Right lobe of liver (tissue), 6 donors: Measurements from ENCODE around the gene TTLL3. TPM values are rescaled to one million over a fixed set of nuclear protein-coding genes. Genes with fewer than 3 reads are reported as not detected.
A peak's percentile ranks its signal among the peaks of the same experiment; 100 is the strongest.

Experiments used
- ATAC-seq, 4 donors: fragments of 200-7000 bp; cut with Tn5 transposase; one replicate each; pipeline ENCODE4 v1.9.1; 2020; ENCODE audit warnings: mild to moderate bottlenecking in 4 of 4, moderate library complexity in 4 of 4
- DNase-seq, 3 donors: peaks; one replicate each; pipeline ENCODE4 v3.0.0-alpha.2; 2020
- H3K27ac ChIP-seq, 3 donors: fragments of 200-600 bp; one replicate each; pipeline ENCODE4 v1.8.0; 2022
- H3K27me3 ChIP-seq, 2 donors: fragments of 200-600 bp; one replicate each; pipeline ENCODE4 v1.8.0; 2022
- H3K36me3 ChIP-seq, 4 donors: fragments of 200-600 bp; sonication (generic) in 1 of 4; one replicate each; pipeline versions ENCODE4 v1.5.1 to v1.8.0; 2017 to 2022; ENCODE audit warnings: control low read depth in 1 of 4
- H3K4me1 ChIP-seq, 4 donors: fragments of 200-600 bp; sonication (generic) in 1 of 4; one replicate each; pipeline versions ENCODE4 v1.5.1 to v1.8.0; 2017 to 2022; ENCODE audit warnings: control low read depth in 1 of 4
- H3K4me3 ChIP-seq, 3 donors: fragments of 200-600 bp; one replicate each; pipeline ENCODE4 v1.8.0; 2022
- H3K9me3 ChIP-seq, 4 donors: fragments of 200-600 bp; sonication (generic) in 1 of 4; one replicate each; pipeline versions ENCODE4 v1.5.1 to v1.8.0; 2017 to 2022; ENCODE audit warnings: control low read depth in 1 of 4
- CTCF ChIP-seq, 4 donors: fragments of 200-600 bp in 3 of 4; fragments of 450-650 bp in 1 of 4; IDR thresholded peaks; one replicate each; pipeline versions ENCODE4 v1.5.1 to v1.8.0; 2016 to 2022; ENCODE audit warnings: antibody characterized with exemption in 4 of 4, mild to moderate bottlenecking in 2 of 4
- POLR2A ChIP-seq: fragments of 450-650 bp; IDR thresholded peaks from one replicate; pipeline ENCODE4 v1.6.1; 2017; ENCODE audit warnings: antibody characterized with exemption, mild to moderate bottlenecking
- WGBS: methylation state at CpG from one replicate; pipeline ENCODE4 v1.1.6; 2018; ENCODE audit warnings: low coverage, low lambda C conversion rate; ENCODE audit not compliant: insufficient coverage; ENCODE audit errors: missing lambda C conversion rate; 5-methylcytosine and 5-hydroxymethylcytosine counted together
- intact Hi-C, 2 donors: fragments of 100-400 bp; cut with DNase I; formaldehyde crosslinking; loops; one replicate each; pipeline versions ENCODE4 v1.11.2 to v1.14.1; 2022
- total RNA-seq, 6 experiments: library from RNA; depleted of rRNA in 2 of 6; stranded (reverse); fragments of >200 nt in 2 of 6; fragmentation: NEBNext Ultra II Directional in 3 of 6; extraction: Animal tissue kit (Norgen Biotek cat#: 25700) in 3 of 6; gene quantifications; one replicate each; pipeline versions ENCODE4 v1.1.0 to v1.2.4, GENCODE V29; 2016 to 2023
- donor health status: DM: no; HTN: yes; CAD: no.
- donor health status: DM: no; HTN: no; CAD: no.
- donor health status: DM: no; HTN: no; CAD: no.
- donor health status: DM: no; HTN: yes; CAD: no.
- donor health status: DM: no; HTN: yes; CAD: no.

Gene TTLL3
- total RNA-seq, 6 experiments from 2014 or later, result 4.5 to 11.0 (median 8.6) TPM

GRCh38 chr3:9878700-9879099 is 68.6 kb downstream of the TTLL3 start:
- Histone ChIP-seq H3K9me3 (no peaks in the 10 kb centered on the region), H3K36me3 (no peaks in the 10 kb centered on the region), H3K27ac (no peak overlapping the region), H3K27me3 (no peaks in the 10 kb centered on the region), H3K4me1 (no peaks in the 10 kb centered on the region), H3K4me3 (no peak overlapping the region)
- WGBS, result 46% methylated on average over 5 of the region's 5 CpGs
- DNase-seq (peak in 1 of 3 donors; percentile 56), ATAC-seq (peak; percentile 82 to 99 (median 93))
- intact Hi-C loops, result no loop called here
- peak; percentile 69 for TF ChIP-seq POLR2A
- no peak for TF ChIP-seq CTCF (IDR thresholded peaks at IDR 0.05)

- H3K36me3 ChIP-seq, result no peaks in the 10 kb centered on the region
- H3K27me3 ChIP-seq, result no peaks in the 10 kb centered on the region
- DNase-seq (no peak), ATAC-seq (no peak)
- intact Hi-C loops, result no loop called here
- no peak within 1 kb of the TSS for H3K27ac ChIP-seq
- no peak within 1 kb of the TSS for H3K4me3 ChIP-seq
- no peaks in the 10 kb centered on the region for H3K4me1 ChIP-seq
- TF ChIP-seq CTCF (IDR thresholded peaks at IDR 0.05) (no peak), POLR2A (no peak)
- WGBS, result 85% methylated on average over 7 of the region's 7 CpGs
- H3K9me3 ChIP-seq, result no peaks in the 10 kb centered on the region
Measured at GRCh38 chr3:9879830-9880549, 69.9 kb downstream of the TTLL3 start, which contains the start of gene CIDEC. CIDEC (minus strand) TSS chr3:9880253; CDS start chr3:9878486, 1,767 bp downstream.

GRCh38 chr3:9881441-9881840 is 71.4 kb downstream of the TTLL3 start:
- intact Hi-C loops, result no loop called here
- ATAC-seq, result no peak
- WGBS, result 89% methylated on average over 1 of the region's 1 CpG

GRCh38 chr3:9883706-9884554 is 73.9 kb downstream of the TTLL3 start:
- TF ChIP-seq POLR2A (no peak), CTCF (IDR thresholded peaks at IDR 0.05) (no peak)
- Histone ChIP-seq H3K4me3 (no peak overlapping the region), H3K4me1 (no peaks in the 10 kb centered on the region), H3K9me3 (no peaks in the 10 kb centered on the region), H3K36me3 (no peaks in the 10 kb centered on the region), H3K27me3 (no peaks in the 10 kb centered on the region), H3K27ac (no peak overlapping the region)
- WGBS, result 84% methylated on average over 7 of the region's 7 CpGs
- DNase-seq (no peak), ATAC-seq (no peak)
- intact Hi-C loops, result no loop called here

More at GRCh38 chr3:9881441-9881840, 71.4 kb downstream of the TTLL3 start:
- Histone ChIP-seq H3K4me1 (no peaks in the 10 kb centered on the region), H3K9me3 (no peaks in the 10 kb centered on the region), H3K27ac (no peak overlapping the region), H3K27me3 (no peaks in the 10 kb centered on the region), H3K36me3 (no peaks in the 10 kb centered on the region), H3K4me3 (no peak overlapping the region)
- no peak for TF ChIP-seq CTCF (IDR thresholded peaks at IDR 0.05)
- TF ChIP-seq POLR2A, result no peak
- DNase-seq, result no peak
